Neural cell (in vitro differentiated cells): ENCODE data around the gene NTSR2.

ENCODE experiments used
- CTCF ChIP-seq: fragments of 450-650 bp; IDR thresholded peaks from 2 replicates; pipeline ENCODE4 v1.5.1; 2014; ENCODE audit warnings: antibody characterized with exemption, mild to moderate bottlenecking, moderate library complexity; ENCODE audit not compliant: poor library complexity, severe bottlenecking
- EP300 ChIP-seq: fragments of 450-650 bp; conservative IDR thresholded peaks from 2 replicates; pipeline ENCODE4 v1.6.1; 2014; ENCODE audit warnings: antibody characterized with exemption, mild to moderate bottlenecking, moderate library complexity; ENCODE audit not compliant: poor library complexity, severe bottlenecking
- EZH2 ChIP-seq: fragments of 200-600, 300-800 bp; shearing (Covaris generic), sonication (generic); IDR thresholded peaks from 2 replicates; pipeline ENCODE4 v1.6.1; 2014; ENCODE audit warnings: antibody characterized with exemption, low read length, borderline replicate concordance, mild to moderate bottlenecking; ENCODE audit not compliant: insufficient read depth, poor library complexity, severe bottlenecking
- RAD21 ChIP-seq: fragments of 450-650 bp; conservative IDR thresholded peaks from 2 replicates; pipeline ENCODE4 v1.6.1; 2014; ENCODE audit warnings: antibody characterized with exemption, mild to moderate bottlenecking, moderate library complexity
- TAF1 ChIP-seq: IDR thresholded peaks from 2 replicates; pipeline ENCODE4 v1.6.1; 2012; ENCODE audit warnings: low read depth

GRCh38 chr2:11716689-11717321 lies 46.8 kb upstream of the NTSR2 start:
- TF ChIP-seq CTCF, result no peak
- no peak for TF ChIP-seq RAD21
- no peak for TF ChIP-seq TAF1
- no peak for TF ChIP-seq EZH2
- no peak for TF ChIP-seq EP300
